Right lobe of liver (tissue), 4 donors: ENCODE results near the gene ATP5MG.

ENCODE experiments used
- POLR2A ChIP-seq: fragments of 450-650 bp; IDR thresholded peaks from one replicate; pipeline ENCODE4 v1.6.1; 2017; ENCODE audit warnings: antibody characterized with exemption, mild to moderate bottlenecking
- TF ChIP-seq, protein P1 (sequence below), 4 donors: fragments of 200-600 bp in 3 of 4; fragments of 450-650 bp in 1 of 4; IDR thresholded peaks; one replicate each; pipeline versions ENCODE4 v1.5.1 to v1.8.0; 2016 to 2022; ENCODE audit warnings: antibody characterized with exemption in 4 of 4, mild to moderate bottlenecking in 2 of 4
- donor health status: DM: no; HTN: no; CAD: no.
- donor health status: DM: no; HTN: no; CAD: no.
- donor health status: DM: no; HTN: yes; CAD: no.

DNA sequence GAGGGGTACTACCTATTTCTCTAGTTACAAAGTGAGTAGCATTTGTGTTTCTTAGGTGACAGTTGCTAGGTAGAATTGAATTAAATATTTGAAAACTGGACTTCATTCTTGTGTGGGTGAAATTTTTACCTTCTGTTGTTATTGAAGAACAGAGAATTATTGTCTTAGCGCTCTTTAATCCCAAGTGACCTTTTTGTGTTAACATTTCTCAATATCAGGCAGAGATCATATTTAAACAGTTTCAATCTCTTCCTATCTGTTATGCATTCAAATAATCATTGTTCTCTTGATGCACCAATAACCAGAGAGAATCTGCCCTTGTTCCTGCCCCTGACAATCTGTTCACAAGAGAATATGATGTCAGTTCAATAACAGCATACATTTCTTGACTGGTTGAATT, 49.0 kb downstream of the ATP5MG start:
- no peak for TF ChIP-seq POLR2A
- TF ChIP-seq, protein P1, sequence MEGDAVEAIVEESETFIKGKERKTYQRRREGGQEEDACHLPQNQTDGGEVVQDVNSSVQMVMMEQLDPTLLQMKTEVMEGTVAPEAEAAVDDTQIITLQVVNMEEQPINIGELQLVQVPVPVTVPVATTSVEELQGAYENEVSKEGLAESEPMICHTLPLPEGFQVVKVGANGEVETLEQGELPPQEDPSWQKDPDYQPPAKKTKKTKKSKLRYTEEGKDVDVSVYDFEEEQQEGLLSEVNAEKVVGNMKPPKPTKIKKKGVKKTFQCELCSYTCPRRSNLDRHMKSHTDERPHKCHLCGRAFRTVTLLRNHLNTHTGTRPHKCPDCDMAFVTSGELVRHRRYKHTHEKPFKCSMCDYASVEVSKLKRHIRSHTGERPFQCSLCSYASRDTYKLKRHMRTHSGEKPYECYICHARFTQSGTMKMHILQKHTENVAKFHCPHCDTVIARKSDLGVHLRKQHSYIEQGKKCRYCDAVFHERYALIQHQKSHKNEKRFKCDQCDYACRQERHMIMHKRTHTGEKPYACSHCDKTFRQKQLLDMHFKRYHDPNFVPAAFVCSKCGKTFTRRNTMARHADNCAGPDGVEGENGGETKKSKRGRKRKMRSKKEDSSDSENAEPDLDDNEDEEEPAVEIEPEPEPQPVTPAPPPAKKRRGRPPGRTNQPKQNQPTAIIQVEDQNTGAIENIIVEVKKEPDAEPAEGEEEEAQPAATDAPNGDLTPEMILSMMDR (IDR thresholded peaks at IDR 0.05): no peak
